GM19351 (cell line): ENCODE measurements around the gene TENT4B.
A peak's percentile ranks its signal among the peaks of the same experiment; 100 is the strongest.

ENCODE experiments used
- ATAC-seq: cut with Tn5 transposase; IDR thresholded peaks from one replicate; pipeline ENCODE4 v1.9.1; 2021; ENCODE audit warnings: mild to moderate bottlenecking, moderate library complexity; ENCODE audit not compliant: unreplicated experiment

TENT4B gene

DNA sequence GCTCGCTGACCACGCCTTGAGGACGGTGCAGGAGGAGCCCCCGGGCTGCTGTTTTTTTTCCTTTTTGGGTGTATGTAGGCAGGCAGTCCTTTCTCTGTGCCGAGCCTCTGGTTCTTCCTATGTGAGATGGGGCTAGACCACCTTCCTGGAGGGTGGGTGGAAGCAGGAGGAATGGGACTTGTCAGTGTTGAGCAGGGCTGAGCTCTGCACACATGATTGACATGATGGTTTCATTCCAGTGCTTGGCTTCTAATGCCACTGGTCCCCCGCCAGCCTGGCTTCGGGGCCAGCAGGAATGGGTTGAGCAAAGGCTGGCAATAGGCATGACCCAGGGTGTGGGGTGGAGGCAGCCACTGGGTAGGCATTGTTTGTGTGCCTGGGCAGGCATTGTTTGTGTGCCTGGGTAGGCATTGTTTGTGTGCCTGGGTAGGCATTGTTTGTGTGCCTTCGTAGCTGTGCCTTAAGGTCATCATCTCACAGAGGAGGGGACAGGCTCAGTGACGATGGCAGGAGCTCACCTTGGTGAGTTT is 99.0 kb downstream of the TENT4B start:
- no peak for ATAC-seq

DNA sequence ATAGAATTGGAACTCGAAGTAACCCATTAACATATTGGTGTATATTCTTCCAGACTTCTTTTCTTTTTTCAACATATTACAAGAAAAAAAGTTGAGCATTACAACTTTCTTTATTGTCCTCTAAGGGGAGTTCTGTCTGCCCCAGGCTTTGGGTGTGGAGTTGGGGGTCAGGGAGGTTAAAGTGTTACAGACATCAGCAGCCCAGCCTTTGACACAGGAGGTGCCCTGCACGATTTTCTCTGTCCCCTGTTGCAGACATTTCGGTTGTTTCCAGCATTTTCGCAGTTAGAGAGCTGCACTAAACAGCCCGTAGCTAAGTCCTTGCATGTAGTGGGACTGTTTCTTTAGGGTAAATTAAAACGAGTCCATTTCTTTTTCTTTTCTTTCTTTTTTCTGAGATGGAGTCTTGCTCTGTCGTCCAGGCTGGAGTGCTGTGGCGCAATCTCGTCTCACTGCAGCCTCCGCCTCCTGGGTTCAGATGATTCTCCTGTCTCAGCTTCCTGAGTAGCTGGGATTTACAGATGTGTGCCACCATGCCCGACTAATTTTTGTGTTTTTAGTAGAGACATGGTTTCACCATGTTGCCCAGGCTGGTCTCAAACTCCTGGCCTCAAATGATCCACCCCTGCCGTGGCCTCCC is 99.9 kb downstream of the TENT4B start:
- no peak for ATAC-seq

GRCh38 chr16:50253514-50253910 is 100.4 kb downstream of the TENT4B start:
- no peak for ATAC-seq

DNA sequence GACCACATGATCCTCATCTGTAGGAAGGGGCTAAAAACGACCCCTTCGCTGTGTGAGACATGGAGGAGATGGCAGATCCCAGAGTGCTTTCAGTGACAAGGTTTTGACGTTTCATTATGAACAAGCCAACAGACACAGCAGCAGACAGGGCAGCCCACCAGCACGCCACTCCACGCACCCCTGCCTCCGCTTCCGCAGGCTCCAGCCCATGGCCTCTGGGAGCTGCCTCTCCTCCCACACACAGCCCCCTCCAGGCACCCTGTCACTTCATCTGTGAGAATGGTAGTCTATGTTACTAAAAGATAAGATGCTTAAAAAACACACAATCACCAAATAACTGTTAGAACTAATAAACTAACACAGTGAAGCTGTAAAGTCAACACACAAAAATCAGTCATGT is 101.0 kb downstream of the TENT4B start:
- no peak for ATAC-seq

- no peak for ATAC-seq
Measured at GRCh38 chr16:50255538-50255937, 102.4 kb downstream of the TENT4B start.

DNA sequence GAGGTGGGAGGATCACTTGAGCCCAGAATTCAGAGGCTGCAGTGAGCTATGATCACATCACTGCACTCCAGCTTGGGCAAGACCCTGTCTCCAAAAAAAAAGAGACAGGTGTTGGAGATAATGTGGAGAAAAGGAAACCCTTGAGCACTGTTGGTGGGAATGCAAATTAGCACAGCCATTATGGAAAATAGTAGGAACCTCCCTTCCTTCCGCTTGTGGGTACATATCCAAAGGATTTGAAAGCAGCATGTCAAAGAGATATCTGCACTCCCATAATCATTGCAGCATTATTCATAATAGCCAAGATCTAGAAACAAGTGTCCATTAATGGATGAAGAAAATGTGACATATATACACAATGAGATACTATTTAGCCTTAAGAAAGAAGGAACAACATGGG is 103.5 kb downstream of the TENT4B start:
- ATAC-seq, result no peak

GRCh38 chr16:50257876-50258275 is 104.8 kb downstream of the TENT4B start:
- no peak for ATAC-seq

- no peak for ATAC-seq
Measured at GRCh38 chr16:50259334-50260205, 106.5 kb downstream of the TENT4B start.

GRCh38 chr16:50260206-50261159 is 107.4 kb downstream of the TENT4B start:
- no peak for ATAC-seq

DNA sequence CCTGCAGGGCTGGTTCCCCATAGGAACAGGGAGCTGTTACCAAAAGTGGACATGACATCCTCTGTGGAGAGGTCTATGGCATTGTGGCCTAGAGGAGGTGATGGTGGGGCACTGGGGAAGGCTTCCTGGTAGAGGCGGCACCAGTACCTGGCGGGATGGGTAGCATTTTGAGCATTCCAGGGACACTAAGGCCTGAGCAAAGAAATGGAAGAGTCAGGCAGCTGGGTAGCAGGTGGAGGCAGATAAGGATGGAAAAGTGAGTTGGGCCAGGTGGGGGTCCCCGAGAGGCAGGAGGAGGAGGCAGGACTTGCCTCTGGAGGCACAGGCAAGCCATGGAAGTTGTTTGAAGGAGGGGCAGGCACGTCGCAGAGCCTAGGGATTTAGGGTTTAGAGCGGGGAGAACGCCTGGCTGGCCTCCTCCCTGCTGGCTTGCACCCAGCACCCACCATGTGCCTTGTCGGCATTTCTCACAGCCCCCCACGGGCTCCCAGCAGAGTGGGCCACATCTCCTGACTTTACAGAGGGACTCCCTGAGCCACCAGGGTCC is 108.1 kb downstream of the TENT4B start:
- ATAC-seq, result no peak

DNA sequence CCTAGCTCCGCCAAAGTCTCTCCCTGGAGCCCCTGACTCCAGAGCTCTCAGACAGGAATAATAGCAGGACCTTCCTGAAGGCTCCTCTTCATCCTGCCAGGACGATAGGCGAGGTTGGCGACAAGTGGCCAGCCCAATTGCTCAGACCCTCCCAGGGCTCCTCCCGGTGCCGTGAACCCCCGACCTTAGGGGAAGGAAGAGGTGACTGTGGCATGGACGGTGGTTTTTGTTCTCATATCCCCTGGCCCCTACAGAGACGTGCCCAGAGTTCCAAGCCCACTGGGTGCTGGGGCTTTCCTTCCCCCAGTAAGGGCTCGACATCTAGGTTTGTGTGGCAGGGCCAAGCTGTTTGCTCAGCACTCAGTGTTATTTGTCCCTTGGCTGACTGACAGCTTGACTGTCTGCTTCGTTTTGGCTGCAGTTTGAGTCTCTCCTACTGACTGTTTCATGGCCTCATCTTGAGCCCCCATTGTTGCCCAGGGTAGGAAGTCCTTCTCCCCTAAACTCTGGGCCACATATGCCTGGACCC is 108.7 kb downstream of the TENT4B start:
- no peak for ATAC-seq

DNA sequence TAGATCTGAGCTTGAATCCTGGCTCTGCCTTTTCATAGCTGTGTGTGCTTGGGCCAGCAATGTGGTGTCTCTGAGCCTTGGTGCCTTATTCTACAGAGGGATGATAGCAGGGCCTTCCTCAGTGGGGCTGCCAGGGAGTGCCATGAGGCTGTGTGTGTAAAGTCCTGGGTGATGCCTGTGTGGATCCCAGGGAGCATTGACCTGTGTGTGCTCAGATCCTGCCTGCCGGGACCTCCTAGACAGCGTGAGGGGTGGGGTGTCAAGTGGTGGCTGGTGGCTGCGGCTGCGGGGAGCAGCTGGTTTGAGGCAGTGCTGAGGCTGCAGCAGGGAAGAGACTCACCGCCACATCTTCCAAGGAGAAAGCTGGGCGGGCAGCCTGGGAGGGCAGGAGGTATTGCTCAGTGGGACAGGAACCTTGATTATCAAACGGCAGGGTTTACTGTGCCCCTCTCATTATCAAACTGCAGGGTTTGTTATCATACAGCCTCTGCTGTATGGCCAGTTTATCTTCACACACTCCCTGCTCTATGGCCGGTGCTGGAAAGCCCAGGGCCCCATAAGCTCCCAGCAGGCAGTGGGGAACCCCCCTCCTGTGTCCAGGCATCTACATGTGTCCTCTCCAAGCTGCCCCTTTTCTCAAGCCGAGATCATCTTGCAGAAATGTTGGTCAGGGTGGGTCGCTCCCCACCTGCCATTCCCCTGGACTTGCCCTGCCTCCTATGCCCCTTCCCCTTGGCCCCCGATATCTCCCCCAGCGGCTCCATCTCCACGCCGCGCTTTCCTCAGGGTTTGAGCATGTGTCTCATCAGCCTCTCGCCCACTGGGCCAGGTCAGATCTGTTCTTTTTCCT is 110.2 kb downstream of the TENT4B start:
- no peak for ATAC-seq

- ATAC-seq, result peak; percentile 28
Measured at GRCh38 chr16:50263940-50264929, 111.1 kb downstream of the TENT4B start.

DNA sequence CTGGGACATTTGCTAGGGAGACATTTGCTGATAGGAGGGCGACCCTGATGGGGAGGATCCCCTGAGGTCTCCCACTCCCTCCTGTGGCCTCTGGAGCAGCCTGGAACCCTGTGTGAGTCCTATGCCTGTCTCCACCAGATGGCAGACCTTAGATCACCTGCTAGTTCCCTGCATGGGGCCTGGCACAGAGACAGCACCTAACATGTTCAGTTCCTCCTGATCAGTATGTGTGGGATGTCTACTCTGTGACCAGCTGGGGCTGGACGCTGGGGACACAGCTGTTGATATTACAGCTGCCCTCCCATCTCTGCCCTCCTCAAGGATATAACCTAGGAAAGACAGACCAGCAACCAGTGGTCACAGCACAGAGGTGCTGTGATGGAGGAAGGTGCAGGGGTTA is 112.2 kb downstream of the TENT4B start:
- ATAC-seq, result no peak

DNA sequence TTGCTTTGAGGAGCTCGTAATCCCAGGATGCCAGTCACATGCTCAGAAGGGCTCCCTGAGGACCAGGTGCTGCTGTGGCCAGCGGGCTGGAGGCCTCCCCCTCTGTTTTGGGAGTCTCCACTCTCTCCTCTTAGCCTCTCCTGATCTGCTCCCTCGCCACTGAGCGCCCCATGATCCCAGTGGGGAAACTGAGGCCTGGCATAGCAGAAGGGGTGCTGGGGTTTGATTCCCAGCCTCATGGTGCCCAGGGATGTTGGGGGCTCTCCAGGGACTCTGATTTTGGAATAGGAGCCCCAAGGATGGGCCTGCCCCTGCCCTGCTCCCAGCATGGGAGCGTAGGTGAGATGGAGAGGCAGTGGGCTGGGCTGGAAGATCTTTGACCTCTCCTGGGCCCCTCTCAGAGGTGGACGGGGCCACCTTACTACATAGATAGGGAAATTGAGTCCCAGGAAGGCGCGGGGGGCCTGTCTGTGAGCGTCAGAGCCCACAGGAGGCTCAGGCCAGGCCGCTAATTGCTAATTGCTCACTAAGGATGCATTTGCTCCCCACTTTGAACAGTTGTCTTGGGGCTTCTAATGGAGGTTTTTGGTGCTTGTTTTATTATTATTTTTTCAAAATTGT is 112.7 kb downstream of the TENT4B start:
- ATAC-seq, result no peak

GRCh38 chr16:50266337-50267091 is 113.4 kb downstream of the TENT4B start, which contains the start of gene ADCY7:
TSS of gene ADCY7 (plus strand) at chr16:50266551. CDS start at chr16:50288180, 21,629 bp downstream.
- peak; percentile 84 for ATAC-seq

DNA sequence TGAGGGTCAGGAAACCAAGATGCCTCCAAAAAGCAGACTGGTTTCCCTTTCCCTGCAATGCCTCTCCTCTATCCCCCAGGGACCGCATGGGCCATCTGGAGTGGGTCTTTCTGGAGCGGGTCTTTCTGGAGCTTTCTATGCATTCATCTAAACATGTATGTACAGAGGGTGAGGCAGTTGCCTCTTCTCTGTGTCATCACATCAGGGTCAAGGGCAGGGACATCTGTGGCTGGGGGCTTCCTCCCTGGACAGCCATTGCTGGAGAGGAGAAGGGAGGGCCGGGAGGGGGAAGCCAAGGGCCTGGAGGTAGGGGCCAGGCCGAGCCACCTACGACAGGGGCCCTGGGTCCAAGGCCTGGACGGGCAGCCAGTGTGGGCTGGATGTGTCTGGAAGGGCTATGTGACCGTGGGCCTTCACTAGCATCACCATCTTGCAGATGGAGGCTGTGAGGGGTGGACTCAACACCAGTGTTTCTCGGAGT is 114.1 kb downstream of the TENT4B start:
- no peak for ATAC-seq
